Duodenal mucosa (tissue), 2 donors: ENCODE data around the gene NAPB.

Experiments
- H3K27ac ChIP-seq: one replicate; pipeline ENCODE4 v1.7.0; 2013; ENCODE audit warnings: low read depth, low read length
- H3K27me3 ChIP-seq, 2 donors: one replicate each; pipeline ENCODE4 v1.7.0; 2013; ENCODE audit warnings: low read length in 2 of 2, control low read depth in 1 of 2; ENCODE audit not compliant: insufficient read depth in 2 of 2, control insufficient read depth in 1 of 2
- H3K36me3 ChIP-seq, 2 donors: one replicate each; pipeline ENCODE4 v1.7.0; 2013; ENCODE audit warnings: low read length in 2 of 2, control low read depth in 1 of 2; ENCODE audit not compliant: insufficient read depth in 2 of 2, control insufficient read depth in 1 of 2
- H3K4me1 ChIP-seq, 2 donors: one replicate each; pipeline ENCODE4 v1.7.0; 2013; ENCODE audit warnings: low read length in 2 of 2, control low read depth in 1 of 2; ENCODE audit not compliant: insufficient read depth in 2 of 2, control insufficient read depth in 1 of 2
- H3K4me3 ChIP-seq, 2 donors: one replicate each; pipeline ENCODE4 v1.7.0; 2013; ENCODE audit warnings: low read length in 2 of 2, low read depth in 1 of 2
- H3K9ac ChIP-seq, 2 donors: one replicate each; pipeline ENCODE4 v1.7.0; 2013; ENCODE audit warnings: low read length in 2 of 2, low read depth in 1 of 2
- H3K9me3 ChIP-seq, 2 donors: one replicate each; pipeline ENCODE4 v1.7.0; 2013; ENCODE audit warnings: low read length in 2 of 2, control low read depth in 1 of 2; ENCODE audit not compliant: control insufficient read depth in 1 of 2

Gene NAPB

GRCh38 chr20:23452776-23453175, 31.5 kb upstream of the NAPB start, which contains the start of gene CST11:
Gene CST11, minus strand, starts transcription at chr20:23452876. Its CDS starts 65 bp downstream, at chr20:23452811.
- no peak within 1 kb of the TSS for H3K27ac ChIP-seq
- H3K4me3 ChIP-seq, result no peak within 1 kb of the TSS
- no peak within 1 kb of the TSS for H3K9ac ChIP-seq
- H3K9me3 ChIP-seq, result peaks cover 0 to 3% of the 10 kb centered on the region in 2 donors
- no peaks in the 10 kb centered on the region for H3K36me3 ChIP-seq
- peaks cover 0 to 5% of the 10 kb centered on the region in 2 donors for H3K27me3 ChIP-seq
- no peaks in the 10 kb centered on the region for H3K4me1 ChIP-seq

GRCh38 chr20:23451956-23452487, 30.7 kb upstream of the NAPB start:
- H3K4me3 ChIP-seq, result no peak overlapping the region
- peaks cover 0 to 5% of the 10 kb centered on the region in 2 donors for H3K27me3 ChIP-seq
- no peaks in the 10 kb centered on the region for H3K36me3 ChIP-seq
- H3K9ac ChIP-seq, result no peak overlapping the region
- H3K27ac ChIP-seq, result no peak overlapping the region
- H3K4me1 ChIP-seq, result no peaks in the 10 kb centered on the region
- H3K9me3 ChIP-seq, result peaks cover 0 to 3% of the 10 kb centered on the region in 2 donors

- Histone ChIP-seq H3K27ac (no peak overlapping the region), H3K9me3 (peaks cover 0 to 3% of the 10 kb centered on the region in 2 donors), H3K4me1 (no peaks in the 10 kb centered on the region), H3K9ac (no peak overlapping the region), H3K36me3 (no peaks in the 10 kb centered on the region), H3K27me3 (peaks cover 0 to 5% of the 10 kb centered on the region in 2 donors), H3K4me3 (no peak overlapping the region)
Observed at GRCh38 chr20:23450877-23451276, 29.6 kb upstream of the NAPB start.

GRCh38 chr20:23449421-23449820, 28.1 kb upstream of the NAPB start:
- no peaks in the 10 kb centered on the region for H3K36me3 ChIP-seq
- H3K27ac ChIP-seq, result no peak overlapping the region
- H3K9ac ChIP-seq, result no peak overlapping the region
- H3K27me3 ChIP-seq, result peaks cover 0 to 5% of the 10 kb centered on the region in 2 donors
- no peaks in the 10 kb centered on the region for H3K9me3 ChIP-seq
- H3K4me3 ChIP-seq, result no peak overlapping the region
- H3K4me1 ChIP-seq, result no peaks in the 10 kb centered on the region

- Histone ChIP-seq H3K9ac (no peak overlapping the region), H3K36me3 (no peaks in the 10 kb centered on the region), H3K9me3 (no peaks in the 10 kb centered on the region), H3K27me3 (peaks cover 0 to 5% of the 10 kb centered on the region in 2 donors), H3K4me1 (no peaks in the 10 kb centered on the region), H3K4me3 (no peak overlapping the region), H3K27ac (no peak overlapping the region)
Observed at GRCh38 chr20:23448167-23448566, 26.9 kb upstream of the NAPB start.

- Histone ChIP-seq H3K27ac (no peak overlapping the region), H3K4me3 (no peak overlapping the region), H3K9me3 (no peaks in the 10 kb centered on the region), H3K36me3 (no peaks in the 10 kb centered on the region), H3K27me3 (no peaks in the 10 kb centered on the region), H3K4me1 (no peaks in the 10 kb centered on the region), H3K9ac (no peak overlapping the region)
Observed at GRCh38 chr20:23446505-23446904, 25.2 kb upstream of the NAPB start.

- H3K36me3 ChIP-seq, result no peaks in the 10 kb centered on the region
- H3K9me3 ChIP-seq, result no peaks in the 10 kb centered on the region
- no peak overlapping the region for H3K4me3 ChIP-seq
- no peak overlapping the region for H3K9ac ChIP-seq
- no peaks in the 10 kb centered on the region for H3K27me3 ChIP-seq
- H3K27ac ChIP-seq, result no peak overlapping the region
- no peaks in the 10 kb centered on the region for H3K4me1 ChIP-seq
Observed at GRCh38 chr20:23445596-23446217, 24.4 kb upstream of the NAPB start.

- no peaks in the 10 kb centered on the region for H3K36me3 ChIP-seq
- no peaks in the 10 kb centered on the region for H3K9me3 ChIP-seq
- H3K9ac ChIP-seq, result no peak overlapping the region
- H3K27ac ChIP-seq, result no peak overlapping the region
- no peaks in the 10 kb centered on the region for H3K4me1 ChIP-seq
- H3K27me3 ChIP-seq, result no peaks in the 10 kb centered on the region
- H3K4me3 ChIP-seq, result no peak overlapping the region
Observed at GRCh38 chr20:23444859-23445258, 23.6 kb upstream of the NAPB start.

- Histone ChIP-seq H3K27me3 (no peaks in the 10 kb centered on the region), H3K27ac (no peak overlapping the region), H3K36me3 (no peaks in the 10 kb centered on the region), H3K9ac (no peak overlapping the region), H3K4me3 (no peak overlapping the region), H3K4me1 (no peaks in the 10 kb centered on the region), H3K9me3 (no peaks in the 10 kb centered on the region)
Observed at GRCh38 chr20:23442436-23442835, 21.1 kb upstream of the NAPB start.

- Histone ChIP-seq H3K4me3 (no peak overlapping the region), H3K27ac (no peak overlapping the region), H3K9ac (no peak overlapping the region), H3K9me3 (no peaks in the 10 kb centered on the region), H3K4me1 (peaks cover 0 to under 1% of the 10 kb centered on the region in 2 donors), H3K27me3 (no peaks in the 10 kb centered on the region), H3K36me3 (no peaks in the 10 kb centered on the region)
Observed at GRCh38 chr20:23441850-23442313, 20.6 kb upstream of the NAPB start.
